H1 (cell line): ENCODE results near the gene SLC4A11. TPM values are rescaled to one million over a fixed set of nuclear protein-coding genes. Genes with fewer than 3 reads are reported as not detected.

Source experiments
- CTCF ChIA-PET: fragments of 300-600 bp; sonication (Branson Sonifier 250); formaldehyde crosslinking; loops from one replicate; lab custom pipeline; 2021; ENCODE audit not compliant: partially characterized antibody; lab: Charles Lee
- POLR2A ChIA-PET: fragments of 300-600 bp; sonication (Branson Sonifier 250); formaldehyde crosslinking; loops from one replicate; lab custom pipeline; 2021; ENCODE audit warnings: inconsistent platforms; ENCODE audit not compliant: partially characterized antibody; lab: Charles Lee
- DNase-seq, 2 experiments: peaks; one replicate each; pipeline versions ENCODE4 v3.0.0 to v3.0.0-alpha.2; 2010 to 2022; ENCODE audit warnings: low spot score in 2 of 2, low read depth in 1 of 2, mixed read lengths in 1 of 2
- FAIRE-seq: peaks from 2 replicates; lab custom pipeline; 2011; peaks lifted over from hg19 to GRCh38; lab: Jason Lieb, UNC
- H2AFZ ChIP-seq: 2 replicates; pipeline ENCODE4 v1.8.1; 2012; ENCODE audit warnings: low read length, inconsistent platforms
- H2AK5ac ChIP-seq: 2 replicates; pipeline ENCODE4 v1.6.1; 2013; ENCODE audit warnings: low read depth, low read length
- H2BK120ac ChIP-seq: replicated peaks from 2 replicates; pipeline ENCODE3; 2013; ENCODE audit warnings: low read depth, low read length, inconsistent platforms
- H2BK12ac ChIP-seq: 2 replicates; pipeline ENCODE4 v1.6.1; 2013; ENCODE audit warnings: low read depth, low read length
- H2BK15ac ChIP-seq: 2 replicates; pipeline ENCODE4 v1.6.1; 2013; ENCODE audit warnings: low read length
- H2BK20ac ChIP-seq: 2 replicates; pipeline ENCODE4 v1.6.1; 2013; ENCODE audit warnings: low read length
- H2BK5ac ChIP-seq: 2 replicates; pipeline ENCODE4 v1.6.1; 2013; ENCODE audit warnings: low read depth, low read length
- H3K14ac ChIP-seq: 2 replicates; pipeline ENCODE4 v1.6.1; 2013; ENCODE audit warnings: inconsistent platforms; ENCODE audit not compliant: insufficient read length
- H3K18ac ChIP-seq: 2 replicates; pipeline ENCODE4 v1.6.1; 2013; ENCODE audit warnings: low read length; ENCODE audit errors: extremely low read depth
- H3K23ac ChIP-seq: 2 replicates; pipeline ENCODE4 v1.6.1; 2013; ENCODE audit warnings: inconsistent platforms; ENCODE audit not compliant: insufficient read length
- H3K23me2 ChIP-seq: 2 replicates; pipeline ENCODE4 v1.6.1; 2013; ENCODE audit warnings: low read depth, low read length
- H3K27ac ChIP-seq: 2 replicates; pipeline ENCODE4 v1.6.1; 2011; ENCODE audit warnings: low read depth, low read length, inconsistent platforms
- H3K27me3 ChIP-seq, 4 experiments: replicated peaks in 1 of 4; 1 replicate in 1 of 4; 2 replicates in 3 of 4; pipeline versions ENCODE4 v1.6.1 to v1.8.1; 2011 to 2013; ENCODE audit warnings: low read length in 3 of 4, mild to moderate bottlenecking in 3 of 4, inconsistent platforms in 2 of 4, mixed read lengths in 2 of 4, moderate library complexity in 1 of 4; ENCODE audit not compliant: control insufficient read depth in 3 of 4, insufficient read depth in 3 of 4; ENCODE audit errors: extremely low read depth in 1 of 4
- H3K36me3 ChIP-seq, 4 experiments: 2 replicates each; pipeline versions ENCODE4 v1.6.1 to v1.8.1; 2011 to 2013; ENCODE audit warnings: mild to moderate bottlenecking in 4 of 4, low read length in 3 of 4, moderate library complexity in 2 of 4, control low read depth in 1 of 4, inconsistent platforms in 1 of 4; ENCODE audit not compliant: insufficient read depth in 4 of 4, control insufficient read depth in 2 of 4
- H3K4ac ChIP-seq: replicated peaks from 2 replicates; pipeline ENCODE3; 2013; ENCODE audit warnings: low read length, low read depth, mixed read lengths, inconsistent platforms; ENCODE audit not compliant: insufficient read length
- H3K4me1 ChIP-seq, 4 experiments: replicated peaks in 1 of 4; 1 replicate in 1 of 4; 2 replicates in 3 of 4; pipeline versions ENCODE4 v1.6.1 to v1.8.1; 2011 to 2013; ENCODE audit warnings: low read length in 3 of 4, inconsistent platforms in 2 of 4, mixed read lengths in 1 of 4; ENCODE audit not compliant: insufficient read depth in 4 of 4, control insufficient read depth in 3 of 4
- H3K4me2 ChIP-seq, 2 experiments: 2 replicates each; pipeline versions ENCODE4 v1.6.1 to v1.8.1; 2011 to 2013; ENCODE audit warnings: low read depth in 2 of 2, low read length in 2 of 2, control low read depth in 1 of 2, inconsistent platforms in 1 of 2, mild to moderate bottlenecking in 1 of 2; ENCODE audit not compliant: insufficient read depth in 1 of 2
- H3K4me3 ChIP-seq, 4 experiments: fragments of 200-600, 300-600 bp in 1 of 4; sonication (generic), shearing (Covaris generic), sonication (Bioruptor Twin) in 1 of 4; 2 replicates each; pipeline versions ENCODE4 v1.5.1 to v1.8.1; 2011 to 2016; ENCODE audit warnings: low read length in 4 of 4, low read depth in 3 of 4, control low read depth in 2 of 4, inconsistent platforms in 2 of 4, mild to moderate bottlenecking in 2 of 4, mixed read lengths in 1 of 4, moderate library complexity in 1 of 4; ENCODE audit not compliant: insufficient read depth in 2 of 4; ENCODE audit errors: extremely low read depth in 1 of 4
- H3K56ac ChIP-seq: replicated peaks from 2 replicates; pipeline ENCODE3; 2013; ENCODE audit warnings: low read depth, mild to moderate bottlenecking, mixed read lengths, low read length, inconsistent platforms; ENCODE audit not compliant: insufficient read length
- H3K79me1 ChIP-seq: 2 replicates; pipeline ENCODE4 v1.6.1; 2013; ENCODE audit warnings: low read depth, low read length, control low read depth
- H3K79me2 ChIP-seq, 2 experiments: 2 replicates each; pipeline versions ENCODE4 v1.6.1 to v1.8.1; 2012 to 2013; ENCODE audit warnings: low read length in 2 of 2, mild to moderate bottlenecking in 2 of 2, inconsistent platforms in 1 of 2; ENCODE audit not compliant: insufficient read depth in 2 of 2, control insufficient read depth in 1 of 2
- H3K9ac ChIP-seq, 4 experiments: replicated peaks in 1 of 4; 1 replicate in 1 of 4; 2 replicates in 3 of 4; pipeline versions ENCODE4 v1.6.1 to v1.8.1; 2011 to 2013; ENCODE audit warnings: low read depth in 3 of 4, low read length in 3 of 4, control low read depth in 2 of 4, mild to moderate bottlenecking in 2 of 4, moderate library complexity in 2 of 4, inconsistent platforms in 1 of 4; ENCODE audit errors: extremely low read depth in 1 of 4
- H3K9me3 ChIP-seq, 2 experiments: 2 replicates each; pipeline versions ENCODE4 v1.6.1 to v1.8.1; 2012 to 2013; ENCODE audit warnings: mild to moderate bottlenecking in 2 of 2, moderate library complexity in 2 of 2, control low read depth in 1 of 2, inconsistent platforms in 1 of 2, low read depth in 1 of 2, low read length in 1 of 2, mixed read lengths in 1 of 2; ENCODE audit not compliant: insufficient read depth in 2 of 2
- H4K20me1 ChIP-seq, 2 experiments: replicated peaks in 1 of 2; 2 replicates each; pipeline versions ENCODE3 to v1.8.1; 2011 to 2013; ENCODE audit warnings: inconsistent platforms in 2 of 2, low read length in 2 of 2, mild to moderate bottlenecking in 1 of 2; ENCODE audit not compliant: insufficient read depth in 2 of 2, control insufficient read depth in 1 of 2
- H4K5ac ChIP-seq: 2 replicates; pipeline ENCODE4 v1.6.1; 2013; ENCODE audit warnings: low read length, low read depth, mixed read lengths, inconsistent platforms; ENCODE audit not compliant: insufficient read length
- H4K8ac ChIP-seq: 2 replicates; pipeline ENCODE4 v1.8.0; 2013; ENCODE audit warnings: mild to moderate bottlenecking, moderate library complexity, low read length, inconsistent platforms; ENCODE audit not compliant: insufficient read depth; ENCODE audit errors: extremely low read depth
- H4K91ac ChIP-seq: replicated peaks from 2 replicates; pipeline ENCODE3; 2013; ENCODE audit warnings: low read length, mixed read lengths, inconsistent platforms; ENCODE audit not compliant: insufficient read length
- BRCA1 ChIP-seq: IDR thresholded peaks from 2 replicates; pipeline ENCODE4 v1.6.1; 2012; ENCODE audit warnings: low read depth, low read length, improper control_type of control experiment
- CBX5 ChIP-seq: fragments of 300-800, 300-1000 bp; sonication (generic); IDR thresholded peaks from 2 replicates; pipeline ENCODE4 v1.7.1; 2016; ENCODE audit warnings: antibody characterized with exemption, low read length, low read depth
- CTBP2 ChIP-seq: IDR thresholded peaks from 2 replicates; pipeline ENCODE4 v1.7.0; 2011; ENCODE audit warnings: borderline replicate concordance, mild to moderate bottlenecking, moderate library complexity, mixed read lengths, low read length; ENCODE audit not compliant: insufficient read depth, insufficient read length
- KDM1A ChIP-seq: fragments of 200-600, 300-600 bp; sonication (generic); IDR thresholded peaks from 2 replicates; pipeline ENCODE4 v1.7.1; 2016; ENCODE audit warnings: mild to moderate bottlenecking, low read length, borderline replicate concordance
- RXRA ChIP-seq: IDR thresholded peaks from 2 replicates; pipeline ENCODE4 v1.6.1; 2011; ENCODE audit warnings: low read depth, mild to moderate bottlenecking, low read length, moderate library complexity; ENCODE audit not compliant: insufficient read depth
- SIN3A ChIP-seq, 2 experiments: IDR thresholded peaks in 1 of 2; conservative IDR thresholded peaks in 1 of 2; 2 replicates each; pipeline ENCODE4 v1.6.1; 2011 to 2012; ENCODE audit warnings: low read length in 2 of 2, improper control_type of control experiment in 1 of 2, low read depth in 1 of 2, mild to moderate bottlenecking in 1 of 2
- ZNF274 ChIP-seq: IDR thresholded peaks from 2 replicates; pipeline ENCODE4 v1.7.0; 2012; ENCODE audit warnings: low read length, borderline replicate concordance; ENCODE audit errors: extremely low read depth
- WGBS, 2 experiments: shearing (Covaris generic) in 1 of 2; methylation state at CpG; one replicate each; pipeline versions ENCODE4 v1.1.6 to v1.1.7; 2013 to 2015; ENCODE audit warnings: low lambda C conversion rate in 2 of 2, mixed read lengths in 2 of 2, inconsistent platforms in 1 of 2, low coverage in 1 of 2, missing lambda C conversion rate in 1 of 2; ENCODE audit not compliant: insufficient replicate concordance in 2 of 2, insufficient coverage in 1 of 2, insufficient read length in 1 of 2; ENCODE audit errors: extremely low coverage in 1 of 2, missing lambda C conversion rate in 1 of 2; 5-methylcytosine and 5-hydroxymethylcytosine counted together
- polyA plus RNA-seq, 7 experiments: library from polyadenylated mRNA; depleted of rRNA in 3 of 7; stranded (reverse) in 5 of 7; unstranded in 2 of 7; fragments of >200 nt in 5 of 7; fragments of 200-250 nt in 2 of 7; gene quantifications; 1 replicate in 5 of 7; 2 replicates in 1 of 7; 4 replicates in 1 of 7; pipeline versions ENCODE4 v1.2.1 to v1.2.3, GENCODE V29; 2011 to 2013; ENCODE audit warnings: missing spikeins in 2 of 7, mixed read lengths in 2 of 7
- total RNA-seq: library from RNA; stranded (reverse); fragmentation: NEBNext Ultra II Directional; extraction: Animal tissue kit (Norgen Biotek cat#: 25700); gene quantifications from 2 replicates; pipeline ENCODE4 v1.2.1, GENCODE V29; 2021
- TF ChIP-seq, protein P1 (sequence below): IDR thresholded peaks from 2 replicates; pipeline ENCODE4 v1.6.1; 2011; ENCODE audit warnings: low read length, improper control_type of control experiment
- TF ChIP-seq, protein P2 (sequence below), 3 experiments: IDR thresholded peaks; 1 replicate in 2 of 3; 2 replicates in 1 of 3; pipeline versions ENCODE4 v1.5.1 to v1.6.1; 2011; ENCODE audit warnings: low read length in 3 of 3, mild to moderate bottlenecking in 3 of 3, inconsistent platforms in 2 of 3, low read depth in 1 of 3, moderate library complexity in 1 of 3; ENCODE audit not compliant: insufficient read depth in 1 of 3; ENCODE audit errors: control extremely low read depth in 1 of 3

The SLC4A11 gene
- total and polyA plus RNA-seq, 2 of the 8 experiments (the other 6 are each of a cell fraction or from before 2014, with no cell fraction given): 11.9 to 32.3 TPM

DNA sequence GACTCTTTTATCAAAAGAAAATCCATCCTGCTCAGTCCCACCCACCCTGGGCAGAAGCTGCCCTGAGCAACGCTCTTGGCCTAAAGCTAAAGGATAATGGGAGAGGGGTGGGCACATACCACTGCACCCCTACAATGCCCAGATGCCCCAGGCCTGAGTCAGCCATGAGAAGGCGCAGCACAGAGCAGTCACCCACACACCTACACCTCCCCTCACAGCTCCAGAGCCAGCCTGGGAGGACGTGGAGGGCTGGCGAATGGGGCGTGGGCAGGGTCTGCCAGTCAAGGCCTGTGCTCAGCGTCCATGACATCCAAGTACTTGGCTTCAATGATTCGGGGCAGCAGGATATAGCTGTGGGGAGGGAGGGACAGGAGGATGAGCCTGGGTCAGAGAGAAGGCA is 11.5 kb downstream of the SLC4A11 start:
- H3K18ac ChIP-seq: no peak overlapping the region
- H3K27me3 ChIP-seq: no peaks in the 10 kb centered on the region
- no peak overlapping the region for H4K8ac ChIP-seq
- H3K79me2 ChIP-seq: no peaks in the 10 kb centered on the region
- no peak overlapping the region for H2BK120ac ChIP-seq
- no peak overlapping the region for H2BK12ac ChIP-seq
- no peak overlapping the region for H3K4me2 ChIP-seq
- no peaks in the 10 kb centered on the region for H3K9me3 ChIP-seq
- H3K4me1 ChIP-seq: no peaks in the 10 kb centered on the region; a peak in 1 of 7 replicates
- no peak overlapping the region for H2BK5ac ChIP-seq
- ChIA-PET POLR2A (interaction anchor here (0.6 to 8.1 kb wide), 6 partner anchors 9 to 20 kb away, joined by 3 to 61 read pairs (median 6); partner anchors contain the start of gene SLC4A11), CTCF (interaction anchor here (0.5 to 2.5 kb wide), 8 partner anchors 9 to 185 kb away, joined by 3 to 12 read pairs (median 3); partner anchors contain the start of gene SLC4A11)
- H3K14ac ChIP-seq: no peak overlapping the region
- H3K4ac ChIP-seq: no peak overlapping the region
- H2BK20ac ChIP-seq: no peak overlapping the region
- peaks cover 0 to 8% (median 5%) of the 10 kb centered on the region in 4 experiments; a peak in 5 of 8 replicates for H3K36me3 ChIP-seq
- no peak overlapping the region for H3K9ac ChIP-seq
- H3K79me1 ChIP-seq: no peaks in the 10 kb centered on the region; the same call in 1 of the 2 replicates
- H3K23ac ChIP-seq: no peak overlapping the region
- no peak overlapping the region for H3K4me3 ChIP-seq
- no peak overlapping the region; the same call in 1 of the 2 replicates for H3K27ac ChIP-seq
- peaks cover 0 to 2% of the 10 kb centered on the region in 2 experiments for H4K20me1 ChIP-seq
- H2BK15ac ChIP-seq: no peak overlapping the region
- H4K5ac ChIP-seq: no peak overlapping the region
- H2AK5ac ChIP-seq: no peak overlapping the region
- H4K91ac ChIP-seq: no peak overlapping the region
- no peak overlapping the region for H3K56ac ChIP-seq
- DNase-seq: no peak
- no peaks in the 10 kb centered on the region for H3K23me2 ChIP-seq
- WGBS, 2 experiments: 82% methylated on average over 7 of the region's 7 CpGs; no CpG with 5 or more reads in 1 of the 2 experiments
- H2AFZ ChIP-seq: no peak overlapping the region
- FAIRE-seq: no peak
- no peak for TF ChIP-seq CTBP2
- no peak for TF ChIP-seq BRCA1
- no peak for TF ChIP-seq KDM1A
- TF ChIP-seq ZNF274: no peak
- TF ChIP-seq, protein P1, sequence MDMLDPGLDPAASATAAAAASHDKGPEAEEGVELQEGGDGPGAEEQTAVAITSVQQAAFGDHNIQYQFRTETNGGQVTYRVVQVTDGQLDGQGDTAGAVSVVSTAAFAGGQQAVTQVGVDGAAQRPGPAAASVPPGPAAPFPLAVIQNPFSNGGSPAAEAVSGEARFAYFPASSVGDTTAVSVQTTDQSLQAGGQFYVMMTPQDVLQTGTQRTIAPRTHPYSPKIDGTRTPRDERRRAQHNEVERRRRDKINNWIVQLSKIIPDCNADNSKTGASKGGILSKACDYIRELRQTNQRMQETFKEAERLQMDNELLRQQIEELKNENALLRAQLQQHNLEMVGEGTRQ: no peak
- no peak for TF ChIP-seq RXRA
- TF ChIP-seq SIN3A (conservative IDR thresholded peaks at IDR 0.05 in 1 of 2, IDR thresholded peaks at IDR 0.05 in 1 of 2; ENCODE audit: low read depth in 1 of 2, low read length in 2 of 2): no peak
- TF ChIP-seq CBX5: no peak
- TF ChIP-seq, protein P2, sequence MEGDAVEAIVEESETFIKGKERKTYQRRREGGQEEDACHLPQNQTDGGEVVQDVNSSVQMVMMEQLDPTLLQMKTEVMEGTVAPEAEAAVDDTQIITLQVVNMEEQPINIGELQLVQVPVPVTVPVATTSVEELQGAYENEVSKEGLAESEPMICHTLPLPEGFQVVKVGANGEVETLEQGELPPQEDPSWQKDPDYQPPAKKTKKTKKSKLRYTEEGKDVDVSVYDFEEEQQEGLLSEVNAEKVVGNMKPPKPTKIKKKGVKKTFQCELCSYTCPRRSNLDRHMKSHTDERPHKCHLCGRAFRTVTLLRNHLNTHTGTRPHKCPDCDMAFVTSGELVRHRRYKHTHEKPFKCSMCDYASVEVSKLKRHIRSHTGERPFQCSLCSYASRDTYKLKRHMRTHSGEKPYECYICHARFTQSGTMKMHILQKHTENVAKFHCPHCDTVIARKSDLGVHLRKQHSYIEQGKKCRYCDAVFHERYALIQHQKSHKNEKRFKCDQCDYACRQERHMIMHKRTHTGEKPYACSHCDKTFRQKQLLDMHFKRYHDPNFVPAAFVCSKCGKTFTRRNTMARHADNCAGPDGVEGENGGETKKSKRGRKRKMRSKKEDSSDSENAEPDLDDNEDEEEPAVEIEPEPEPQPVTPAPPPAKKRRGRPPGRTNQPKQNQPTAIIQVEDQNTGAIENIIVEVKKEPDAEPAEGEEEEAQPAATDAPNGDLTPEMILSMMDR (IDR thresholded peaks at IDR 0.05; ENCODE audit: control extremely low read depth in 1 of 3, insufficient read depth in 1 of 3, low read depth in 1 of 3, low read length in 3 of 3): no peak
